ENCODE measurements around the gene USP47. TPM values are rescaled to one million over a fixed set of nuclear protein-coding genes. Genes with fewer than 3 reads are reported as not detected.

Gene USP47
- total RNA-seq, 1 donor, result 169 TPM

GRCh38 chr11:11915625-11916024 lies 73.9 kb downstream of the USP47 start:
- Histone ChIP-seq H3K9me3 (ENCODE audit: low read depth, low read length) (no peaks in the 10 kb centered on the region), H3K4me3 (ENCODE audit: low read length) (no peak overlapping the region), H3K27me3 (ENCODE audit: insufficient read depth, low read length) (no peaks in the 10 kb centered on the region), H3K4me1 (ENCODE audit: insufficient read depth, low read length) (no peaks in the 10 kb centered on the region)

DNA sequence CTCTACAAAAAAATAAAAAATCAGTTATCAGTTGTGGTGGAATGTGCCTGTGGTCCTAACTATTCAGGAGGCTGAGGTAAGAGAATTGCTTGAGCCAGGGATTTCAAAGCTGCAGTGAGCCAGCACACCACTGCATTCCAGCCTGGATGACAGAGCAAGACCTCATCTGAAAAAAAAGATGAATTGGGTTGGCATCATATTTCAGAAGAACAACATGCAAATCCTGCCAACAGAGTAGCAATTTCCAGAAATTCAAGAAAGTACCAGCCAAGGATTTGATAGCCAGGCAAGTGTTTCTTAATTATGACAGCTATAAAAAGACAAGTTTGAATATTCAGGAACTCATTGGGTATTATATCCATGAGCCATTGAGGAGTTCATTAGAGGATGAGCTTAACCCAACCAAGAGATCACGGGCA lies 75.2 kb downstream of the USP47 start:
- Histone ChIP-seq H3K4me1 (ENCODE audit: insufficient read depth, low read length) (no peaks in the 10 kb centered on the region), H3K27me3 (ENCODE audit: insufficient read depth, low read length) (no peaks in the 10 kb centered on the region), H3K4me3 (ENCODE audit: low read length) (no peak overlapping the region), H3K9me3 (ENCODE audit: low read depth, low read length) (no peaks in the 10 kb centered on the region)

GRCh38 chr11:11923828-11924227 lies 82.1 kb downstream of the USP47 start:
- H3K4me1 ChIP-seq (ENCODE audit: insufficient read depth, low read length), result no peaks in the 10 kb centered on the region
- no peaks in the 10 kb centered on the region for H3K27me3 ChIP-seq (ENCODE audit: insufficient read depth, low read length)
- no peak overlapping the region for H3K4me3 ChIP-seq (ENCODE audit: low read length)
- no peaks in the 10 kb centered on the region for H3K9me3 ChIP-seq (ENCODE audit: low read depth, low read length)

DNA sequence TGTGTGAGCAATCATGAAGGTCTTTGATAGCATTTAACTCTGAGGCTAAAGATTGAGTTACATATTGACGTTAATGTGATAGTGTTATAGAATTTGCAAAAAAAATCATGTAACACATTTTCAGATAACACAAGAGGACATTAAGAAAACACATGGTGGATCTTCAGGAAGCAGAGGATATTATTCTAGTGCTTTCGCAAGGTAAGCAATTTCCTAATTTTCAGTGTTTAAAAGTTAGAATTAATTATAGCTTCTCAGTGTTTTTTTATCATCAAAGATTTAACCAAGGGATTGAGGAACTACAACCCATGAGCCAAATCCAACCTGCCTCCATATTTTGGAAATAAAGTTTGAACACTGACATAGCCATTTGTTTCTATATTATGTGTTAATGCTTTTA lies 88.1 kb downstream of the USP47 start:
- H3K27me3 ChIP-seq (ENCODE audit: insufficient read depth, low read length), result no peaks in the 10 kb centered on the region
- no peak overlapping the region for H3K4me3 ChIP-seq (ENCODE audit: low read length)
- no peaks in the 10 kb centered on the region for H3K9me3 ChIP-seq (ENCODE audit: low read depth, low read length)
- H3K4me1 ChIP-seq (ENCODE audit: insufficient read depth, low read length), result no peaks in the 10 kb centered on the region

DNA sequence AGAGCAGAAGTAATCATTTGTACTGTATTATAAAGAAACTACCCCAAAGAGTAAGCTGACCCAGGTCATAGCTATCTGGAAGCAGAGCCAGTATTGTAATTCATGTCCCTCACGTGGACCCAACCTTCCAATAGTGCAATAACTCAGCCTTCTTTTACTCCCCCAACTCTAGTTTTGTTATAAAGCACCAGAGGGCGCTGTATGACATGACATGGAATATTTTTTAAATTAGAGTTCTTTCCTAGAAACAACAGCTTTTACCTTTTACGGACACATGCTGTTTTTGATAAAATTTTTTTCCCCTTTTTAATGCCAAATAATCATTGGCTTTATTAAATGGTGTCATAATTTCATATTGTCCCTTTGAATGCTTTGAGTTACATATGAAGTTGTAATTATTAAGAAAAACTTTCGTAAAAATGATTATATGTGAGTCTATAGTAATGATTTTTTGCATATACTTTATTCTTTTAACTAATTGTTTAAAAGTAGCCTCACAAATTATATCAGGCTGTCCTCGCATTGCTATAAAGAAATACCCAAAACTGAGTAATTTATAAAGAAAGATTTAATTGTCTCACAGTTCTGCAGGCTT lies 89.8 kb downstream of the USP47 start:
- no peak overlapping the region for H3K4me3 ChIP-seq (ENCODE audit: low read length)
- no peaks in the 10 kb centered on the region for H3K9me3 ChIP-seq (ENCODE audit: low read depth, low read length)
- H3K4me1 ChIP-seq (ENCODE audit: insufficient read depth, low read length), result no peaks in the 10 kb centered on the region
- no peaks in the 10 kb centered on the region for H3K27me3 ChIP-seq (ENCODE audit: insufficient read depth, low read length)

DNA sequence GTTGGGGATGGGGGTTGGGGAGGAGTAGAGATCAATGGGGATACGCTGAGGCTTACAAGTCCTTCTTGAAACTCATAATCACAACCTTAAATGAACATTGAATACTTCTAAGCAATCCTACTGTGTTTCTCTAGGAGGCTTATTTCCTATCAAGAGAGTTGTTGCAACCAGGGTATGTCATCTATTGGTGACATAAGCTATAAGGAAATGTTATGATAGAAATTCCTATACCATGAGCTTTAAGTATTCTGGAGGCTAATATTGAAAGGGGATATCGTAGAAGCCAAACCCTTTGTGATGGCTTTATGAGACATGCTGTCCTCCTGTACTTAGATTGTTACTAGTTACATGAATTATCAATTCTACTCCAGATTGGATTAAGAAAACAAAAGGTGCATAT lies 93.8 kb downstream of the USP47 start:
- Histone ChIP-seq H3K9me3 (ENCODE audit: low read depth, low read length) (no peaks in the 10 kb centered on the region), H3K4me1 (ENCODE audit: insufficient read depth, low read length) (no peaks in the 10 kb centered on the region), H3K27me3 (ENCODE audit: insufficient read depth, low read length) (no peaks in the 10 kb centered on the region), H3K4me3 (ENCODE audit: low read length) (no peak overlapping the region)

DNA sequence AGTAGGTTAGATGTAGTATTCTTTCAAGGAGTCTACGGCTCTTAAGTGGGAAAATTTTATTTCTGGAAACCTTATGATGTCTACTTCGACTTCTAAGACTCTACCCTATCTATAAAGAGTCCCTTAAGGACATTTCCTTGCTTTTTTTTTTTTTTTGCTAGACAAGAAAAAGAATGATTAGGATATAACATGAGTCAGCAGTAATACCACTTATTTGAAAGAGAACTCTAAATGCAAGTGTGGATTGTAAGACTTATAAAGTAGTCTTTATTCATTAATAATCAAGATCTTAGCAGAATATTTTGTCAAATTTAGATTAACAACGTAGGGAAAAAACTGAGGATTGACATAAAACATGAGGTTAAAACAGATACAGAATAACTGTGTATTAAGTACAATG lies 95.7 kb downstream of the USP47 start:
- H3K4me1 ChIP-seq (ENCODE audit: insufficient read depth, low read length), result no peaks in the 10 kb centered on the region
- H3K9me3 ChIP-seq (ENCODE audit: low read depth, low read length), result no peaks in the 10 kb centered on the region
- no peak overlapping the region for H3K4me3 ChIP-seq (ENCODE audit: low read length)
- H3K27me3 ChIP-seq (ENCODE audit: insufficient read depth, low read length), result no peaks in the 10 kb centered on the region

DNA sequence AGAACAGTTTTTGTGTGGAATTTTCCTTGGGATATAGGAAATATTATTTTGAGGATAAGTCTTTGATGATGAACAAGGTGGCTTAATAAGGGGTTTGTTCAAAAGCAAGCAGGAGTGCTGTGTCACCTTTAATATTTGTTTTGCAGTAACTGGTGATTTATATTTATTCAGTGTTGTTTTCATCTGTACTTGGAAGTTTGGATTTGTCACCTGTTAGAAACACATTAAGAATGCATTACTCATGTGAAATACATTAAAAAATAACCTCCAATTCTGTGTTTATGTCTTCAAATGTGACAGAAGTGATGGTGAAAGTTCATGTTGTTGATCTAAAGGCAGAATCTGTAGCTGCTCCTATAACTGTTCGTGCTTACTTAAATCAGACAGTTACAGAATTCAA lies 96.2 kb downstream of the USP47 start:
- Histone ChIP-seq H3K4me3 (ENCODE audit: low read length) (no peak overlapping the region), H3K4me1 (ENCODE audit: insufficient read depth, low read length) (no peaks in the 10 kb centered on the region), H3K27me3 (ENCODE audit: insufficient read depth, low read length) (no peaks in the 10 kb centered on the region), H3K9me3 (ENCODE audit: low read depth, low read length) (no peaks in the 10 kb centered on the region)

DNA sequence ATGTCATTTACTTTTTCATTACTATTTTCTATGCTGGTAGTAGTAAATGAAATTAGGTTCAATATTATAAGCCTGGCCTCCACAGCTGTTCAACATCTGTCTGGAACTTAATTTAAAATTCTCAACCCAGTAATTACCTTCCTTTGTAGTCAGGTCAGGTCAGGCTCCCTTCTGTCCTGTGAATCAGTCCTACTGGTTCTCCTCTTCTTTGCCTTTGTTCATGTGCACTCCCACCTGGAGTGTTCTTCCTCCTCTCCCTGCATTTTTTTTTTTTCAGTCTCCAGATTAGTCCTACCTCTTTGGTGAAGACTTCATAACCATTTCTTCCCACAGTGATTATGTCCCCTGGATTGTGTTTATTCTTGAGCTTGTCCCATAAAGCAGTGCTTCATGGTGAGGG lies 98.8 kb downstream of the USP47 start:
- no peaks in the 10 kb centered on the region for H3K9me3 ChIP-seq (ENCODE audit: low read depth, low read length)
- H3K4me3 ChIP-seq (ENCODE audit: low read length), result no peak overlapping the region
- no peaks in the 10 kb centered on the region for H3K4me1 ChIP-seq (ENCODE audit: insufficient read depth, low read length)
- H3K27me3 ChIP-seq (ENCODE audit: insufficient read depth, low read length), result no peaks in the 10 kb centered on the region

GRCh38 chr11:11942668-11943067 lies 100.9 kb downstream of the USP47 start:
- no peaks in the 10 kb centered on the region for H3K9me3 ChIP-seq (ENCODE audit: low read depth, low read length)
- H3K4me3 ChIP-seq (ENCODE audit: low read length), result no peak overlapping the region
- H3K4me1 ChIP-seq (ENCODE audit: insufficient read depth, low read length), result no peaks in the 10 kb centered on the region
- H3K27me3 ChIP-seq (ENCODE audit: insufficient read depth, low read length), result no peaks in the 10 kb centered on the region

GRCh38 chr11:11944444-11944843 lies 102.7 kb downstream of the USP47 start:
- Histone ChIP-seq H3K4me3 (ENCODE audit: low read length) (no peak overlapping the region), H3K9me3 (ENCODE audit: low read depth, low read length) (no peaks in the 10 kb centered on the region), H3K4me1 (ENCODE audit: insufficient read depth, low read length) (no peaks in the 10 kb centered on the region), H3K27me3 (ENCODE audit: insufficient read depth, low read length) (no peaks in the 10 kb centered on the region)

DNA sequence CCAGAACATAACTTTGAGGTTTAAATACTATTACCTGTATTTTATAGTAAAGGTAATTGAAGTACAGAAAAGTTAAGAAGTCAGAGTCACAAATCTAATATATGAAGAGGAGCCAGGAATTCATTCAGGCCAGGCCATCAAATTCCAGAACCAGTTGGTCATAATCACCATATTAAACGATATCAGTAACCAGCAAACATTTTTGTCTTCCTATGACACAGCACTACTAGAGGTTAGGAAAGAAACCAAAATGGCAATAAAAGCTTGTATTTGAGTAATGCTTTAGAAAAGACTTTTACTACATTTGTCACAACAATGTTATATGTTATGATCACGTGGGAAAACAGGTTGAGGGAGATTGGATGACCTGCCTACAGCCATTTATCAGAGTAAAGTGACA lies 104.4 kb downstream of the USP47 start:
- H3K27me3 ChIP-seq (ENCODE audit: insufficient read depth, low read length), result no peaks in the 10 kb centered on the region
- no peaks in the 10 kb centered on the region for H3K4me1 ChIP-seq (ENCODE audit: insufficient read depth, low read length)
- H3K9me3 ChIP-seq (ENCODE audit: low read depth, low read length), result no peaks in the 10 kb centered on the region
- H3K4me3 ChIP-seq (ENCODE audit: low read length), result no peak overlapping the region

DNA sequence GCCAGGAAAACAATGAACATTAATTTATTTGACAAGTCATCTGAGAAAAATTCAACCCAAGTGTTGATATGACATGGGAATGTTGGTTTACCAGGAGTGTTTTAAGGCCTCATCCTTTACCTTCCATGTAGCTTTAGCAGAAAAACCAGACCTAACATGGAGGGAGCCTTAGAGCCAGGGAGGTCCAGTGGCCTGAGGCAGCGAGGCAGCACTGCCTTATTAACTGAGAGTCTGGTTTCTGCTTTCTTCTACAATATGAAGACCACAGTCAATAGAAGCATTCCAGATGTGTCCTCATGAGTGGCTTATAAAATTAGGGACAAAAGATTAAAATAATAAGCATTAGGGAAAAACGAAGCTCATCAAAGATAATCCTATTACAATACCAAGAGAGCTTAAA lies 105.1 kb downstream of the USP47 start:
- no peaks in the 10 kb centered on the region for H3K4me1 ChIP-seq (ENCODE audit: insufficient read depth, low read length)
- H3K27me3 ChIP-seq (ENCODE audit: insufficient read depth, low read length), result no peaks in the 10 kb centered on the region
- no peak overlapping the region for H3K4me3 ChIP-seq (ENCODE audit: low read length)
- no peaks in the 10 kb centered on the region for H3K9me3 ChIP-seq (ENCODE audit: low read depth, low read length)

DNA sequence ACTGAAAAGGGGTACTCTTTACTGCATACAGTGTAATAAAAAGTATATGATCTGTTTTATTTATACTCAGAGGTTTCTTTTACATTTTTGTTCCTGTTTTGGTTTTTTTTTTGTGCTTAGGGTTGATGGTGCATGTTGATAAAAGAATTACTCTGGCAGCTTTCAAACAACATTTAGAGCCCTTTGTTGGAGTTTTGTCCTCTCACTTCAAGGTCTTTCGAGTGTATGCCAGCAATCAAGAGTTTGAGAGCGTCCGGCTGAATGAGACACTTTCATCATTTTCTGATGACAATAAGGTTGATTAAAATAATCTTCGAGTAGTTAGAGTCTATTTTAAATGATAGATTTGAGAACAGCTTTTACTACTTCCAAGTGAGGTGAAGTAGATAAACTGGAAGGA lies 106.1 kb downstream of the USP47 start:
- H3K4me3 ChIP-seq (ENCODE audit: low read length), result no peak overlapping the region
- no peaks in the 10 kb centered on the region for H3K9me3 ChIP-seq (ENCODE audit: low read depth, low read length)
- H3K27me3 ChIP-seq (ENCODE audit: insufficient read depth, low read length), result no peaks in the 10 kb centered on the region
- H3K4me1 ChIP-seq (ENCODE audit: insufficient read depth, low read length), result no peaks in the 10 kb centered on the region

- Histone ChIP-seq H3K4me1 (ENCODE audit: insufficient read depth, low read length) (no peaks in the 10 kb centered on the region), H3K9me3 (ENCODE audit: low read depth, low read length) (no peaks in the 10 kb centered on the region), H3K4me3 (ENCODE audit: low read length) (no peak overlapping the region), H3K27me3 (ENCODE audit: insufficient read depth, low read length) (no peaks in the 10 kb centered on the region)
These were observed 106.6 kb downstream of the USP47 start for GRCh38 chr11:11948242-11948947.

GRCh38 chr11:11949482-11949881 lies 107.7 kb downstream of the USP47 start:
- Histone ChIP-seq H3K4me1 (ENCODE audit: insufficient read depth, low read length) (no peaks in the 10 kb centered on the region), H3K9me3 (ENCODE audit: low read depth, low read length) (no peaks in the 10 kb centered on the region), H3K4me3 (ENCODE audit: low read length) (no peak overlapping the region), H3K27me3 (ENCODE audit: insufficient read depth, low read length) (no peaks in the 10 kb centered on the region)
